ENCODE results near the gene KRT73. TPM values are rescaled to one million over a fixed set of nuclear protein-coding genes. Genes with fewer than 3 reads are reported as not detected.

KRT73 gene
- total and polyA plus RNA-seq, 8 donors = 0.06 to 0.34 (median 0.20) TPM; not detected in 2

- H3K9me3 ChIP-seq = no peaks in the 10 kb centered on the region
- peaks cover 8 to 58% of the 10 kb centered on the region in 2 donors for H3K27me3 ChIP-seq
- DNase-seq (no peak), ATAC-seq (no peak)
- H3K4me3 ChIP-seq = no peak overlapping the region
- H3K4me1 ChIP-seq = no peaks in the 10 kb centered on the region
- no peaks in the 10 kb centered on the region for H3K36me3 ChIP-seq
- no peak overlapping the region for H3K27ac ChIP-seq
- TF ChIP-seq CTCF (IDR thresholded peaks at IDR 0.05) = no peak
- intact Hi-C loops (cut with DNase I) = no loop called here
Measured at GRCh38 chr12:52613384-52614030, 4.9 kb downstream of the KRT73 start.

- H3K27me3 ChIP-seq = peaks cover 8 to 58% of the 10 kb centered on the region in 2 donors
- H3K4me1 ChIP-seq = no peaks in the 10 kb centered on the region
- H3K36me3 ChIP-seq = no peaks in the 10 kb centered on the region
- intact Hi-C loops (cut with DNase I) = no loop called here
- H3K4me3 ChIP-seq = no peak overlapping the region
- DNase-seq (no peak), ATAC-seq (no peak)
- H3K27ac ChIP-seq = no peak overlapping the region
- no peak for TF ChIP-seq CTCF (IDR thresholded peaks at IDR 0.05)
- H3K9me3 ChIP-seq = no peaks in the 10 kb centered on the region
Measured at GRCh38 chr12:52612431-52613383, 5.7 kb downstream of the KRT73 start.

- no peak overlapping the region for H3K4me3 ChIP-seq
- peaks cover 8 to 58% of the 10 kb centered on the region in 2 donors for H3K27me3 ChIP-seq
- no peak overlapping the region for H3K27ac ChIP-seq
- intact Hi-C loops (cut with DNase I) = no loop called here
- H3K9me3 ChIP-seq = no peaks in the 10 kb centered on the region
- H3K36me3 ChIP-seq = no peaks in the 10 kb centered on the region
- ATAC-seq = no peak
- no peaks in the 10 kb centered on the region for H3K4me1 ChIP-seq
- no peak for DNase-seq
- TF ChIP-seq CTCF (IDR thresholded peaks at IDR 0.05) = no peak
Measured at GRCh38 chr12:52611080-52611468, 7.3 kb downstream of the KRT73 start.

DNA sequence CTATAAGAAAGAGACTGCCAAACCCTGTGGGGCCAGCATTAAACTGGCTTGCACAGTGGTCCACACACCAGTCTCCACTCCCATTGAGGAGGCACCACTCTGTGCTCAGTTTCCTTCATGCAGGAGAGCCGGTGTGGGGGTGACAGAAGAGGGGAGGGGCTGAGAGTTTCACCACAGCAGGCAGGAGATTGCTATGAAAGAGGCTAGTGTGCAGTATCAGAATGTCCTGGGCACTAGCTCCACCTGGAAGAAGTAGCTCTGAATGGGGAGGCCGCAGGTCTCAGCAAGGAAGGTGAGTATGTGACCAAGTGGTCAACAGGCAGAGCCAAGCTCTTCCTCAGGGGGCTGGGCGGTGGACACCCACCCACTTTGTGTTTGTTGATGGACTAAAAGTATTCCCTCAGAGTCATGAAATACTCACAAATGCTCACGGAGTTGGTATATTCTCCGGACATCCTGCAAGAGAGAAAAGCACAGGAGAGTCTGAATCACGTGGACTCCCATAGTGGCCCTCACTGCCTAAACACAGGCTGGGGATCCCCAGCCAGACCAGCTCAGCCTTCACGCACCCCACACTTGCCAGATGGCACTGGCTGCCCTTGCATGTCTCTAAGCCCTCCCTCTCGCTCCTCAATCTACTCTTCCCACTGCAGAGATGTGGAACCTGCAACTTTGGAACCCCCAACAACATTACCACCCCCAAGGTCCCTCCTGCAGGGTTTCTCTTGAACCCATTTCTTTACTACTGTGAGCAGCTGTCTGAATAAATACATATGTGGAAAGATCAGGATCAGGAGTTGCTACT lies 9.3 kb downstream of the KRT73 start:
- Histone ChIP-seq H3K36me3 (no peaks in the 10 kb centered on the region), H3K9me3 (no peaks in the 10 kb centered on the region), H3K4me1 (no peaks in the 10 kb centered on the region), H3K4me3 (no peak overlapping the region), H3K27ac (no peak overlapping the region), H3K27me3 (peaks cover 8 to 54% of the 10 kb centered on the region in 2 donors)
- TF ChIP-seq CTCF (IDR thresholded peaks at IDR 0.05) = no peak
- ATAC-seq = no peak
- intact Hi-C loops (cut with DNase I) = no loop called here
- DNase-seq = no peak
